HG02840 (cell line): ENCODE results near the gene ZNF66.
"Not testable (repeated sequence)": the region's sequence is repeated elsewhere in the genome, so short reads cannot be mapped to it uniquely, and the experiment has no call there.

Source experiments
- ATAC-seq: cut with Tn5 transposase; IDR thresholded peaks from one replicate; pipeline ENCODE4 v1.9.1; 2021; ENCODE audit warnings: mild to moderate bottlenecking, moderate library complexity, moderate number of reproducible peaks; ENCODE audit not compliant: unreplicated experiment, low FRiP score

Gene ZNF66

DNA sequence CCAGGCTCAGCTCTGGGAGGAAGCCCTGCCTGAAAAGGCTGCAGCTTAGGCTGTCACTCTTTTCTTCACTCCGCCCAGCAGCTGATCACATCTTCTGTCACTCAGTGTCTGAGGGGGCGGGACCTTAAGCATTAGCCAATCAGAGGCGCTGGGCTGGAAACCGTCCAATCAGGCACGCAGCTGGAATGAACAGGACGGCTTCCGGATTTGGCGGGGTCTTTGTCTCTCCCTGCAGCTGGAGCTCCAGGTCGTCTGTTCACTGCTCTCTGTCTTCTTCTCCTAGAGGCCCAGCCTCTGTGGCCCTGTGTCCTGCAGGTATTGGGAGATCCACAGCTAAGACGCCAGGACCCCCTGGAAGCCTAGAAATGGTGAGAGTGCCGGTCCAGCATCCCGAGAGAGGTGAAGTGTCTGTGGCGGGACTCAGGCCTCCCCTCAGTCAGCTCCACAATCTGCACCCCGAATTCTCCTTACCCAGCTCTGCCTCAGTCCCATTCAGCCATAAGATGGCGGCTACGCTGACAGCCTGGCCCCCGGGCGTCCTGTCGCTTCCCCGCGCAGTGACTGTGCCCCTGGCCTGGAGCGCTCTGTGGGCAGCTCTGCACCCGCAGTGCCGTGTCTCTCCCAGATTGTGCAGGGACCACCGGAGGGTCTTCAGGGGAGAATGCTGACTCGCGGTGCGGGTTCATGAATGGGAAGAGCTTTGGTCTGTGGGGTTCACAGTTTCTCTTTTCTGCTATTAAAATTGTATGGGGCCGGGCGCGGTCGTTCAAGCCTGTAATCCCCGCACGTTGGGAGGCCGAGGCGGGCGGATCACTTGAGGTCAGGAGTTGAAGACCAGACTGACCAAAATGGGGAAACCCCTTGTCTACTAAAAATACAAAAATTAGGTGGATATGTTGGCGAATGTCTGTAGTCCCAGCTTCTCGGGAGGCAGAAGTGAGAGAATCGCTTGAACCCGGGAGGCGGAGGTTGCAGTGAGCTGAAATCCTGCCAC, at the start of gene ZNF66:
Gene ZNF66 (plus strand): TSS at position 222 of the 994 bp plus-strand sequence. CDS start 144 bp downstream, at position 366.
- ATAC-seq = peak; percentile 97

DNA sequence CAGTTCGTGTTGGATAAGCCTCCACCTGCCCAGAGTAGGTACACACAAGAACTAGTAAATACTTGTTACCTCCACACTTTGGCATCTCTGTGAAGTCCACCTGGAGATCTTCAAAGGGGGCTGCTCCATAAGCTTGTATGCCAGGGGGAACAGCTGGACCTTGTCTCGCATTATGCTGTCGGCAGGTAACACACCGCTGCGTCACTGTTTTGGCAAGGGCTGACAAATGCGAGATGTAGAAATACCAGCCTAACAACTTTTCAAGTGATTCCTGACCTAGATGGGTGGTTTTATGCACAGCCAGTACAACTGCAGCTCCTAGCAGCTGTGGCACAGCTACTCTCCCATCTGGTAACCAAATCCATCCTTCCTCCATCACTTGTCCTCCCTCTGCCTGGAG, 25.9 kb upstream of the ZNF66 start:
- not testable (repeated sequence) for ATAC-seq

DNA sequence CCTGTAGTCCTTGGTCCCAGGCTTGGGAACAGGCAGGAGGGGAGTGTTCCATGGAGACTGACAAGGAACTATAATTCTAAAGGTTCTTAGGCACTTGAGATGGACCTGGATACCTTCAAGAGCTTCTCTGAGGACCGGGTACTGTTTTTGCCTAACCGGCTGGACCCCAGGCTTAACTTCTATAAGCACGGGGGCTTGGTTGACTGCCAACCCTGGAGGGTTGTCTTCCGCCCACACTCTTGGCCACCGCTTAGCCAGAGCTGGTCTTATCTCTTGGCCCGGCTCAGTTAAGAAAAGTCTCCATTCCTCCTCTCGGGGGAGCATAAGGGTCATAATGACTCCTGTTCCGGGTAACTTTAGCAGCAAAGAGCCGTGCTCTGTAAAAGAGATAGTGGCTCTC, 23.8 kb upstream of the ZNF66 start:
- not testable (repeated sequence) for ATAC-seq

DNA sequence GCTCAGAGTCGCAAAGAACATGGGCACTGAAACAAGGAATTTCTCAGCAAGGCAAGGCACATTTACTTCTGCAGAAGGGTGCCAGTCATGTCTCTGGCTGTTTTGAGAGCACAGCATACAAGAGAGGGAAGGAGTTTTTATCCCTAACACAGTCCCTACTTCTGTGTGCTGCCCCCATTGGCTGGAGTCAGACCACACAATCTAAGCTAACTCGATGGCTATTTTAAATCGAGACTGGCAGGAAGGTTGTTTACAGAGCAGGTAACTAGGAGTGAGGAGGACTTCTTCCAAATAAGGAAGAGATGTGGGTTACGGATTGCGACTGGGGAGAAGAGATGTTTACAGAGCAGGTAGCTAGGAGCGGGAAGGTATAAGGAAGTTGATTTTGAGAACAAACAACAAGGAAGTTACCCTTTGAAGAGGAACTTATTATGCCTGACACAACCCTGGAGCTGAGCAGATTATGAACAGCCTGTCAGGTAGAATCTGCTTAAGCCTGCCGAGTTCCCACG, 6.8 kb upstream of the ZNF66 start:
- not testable (repeated sequence) for ATAC-seq

DNA sequence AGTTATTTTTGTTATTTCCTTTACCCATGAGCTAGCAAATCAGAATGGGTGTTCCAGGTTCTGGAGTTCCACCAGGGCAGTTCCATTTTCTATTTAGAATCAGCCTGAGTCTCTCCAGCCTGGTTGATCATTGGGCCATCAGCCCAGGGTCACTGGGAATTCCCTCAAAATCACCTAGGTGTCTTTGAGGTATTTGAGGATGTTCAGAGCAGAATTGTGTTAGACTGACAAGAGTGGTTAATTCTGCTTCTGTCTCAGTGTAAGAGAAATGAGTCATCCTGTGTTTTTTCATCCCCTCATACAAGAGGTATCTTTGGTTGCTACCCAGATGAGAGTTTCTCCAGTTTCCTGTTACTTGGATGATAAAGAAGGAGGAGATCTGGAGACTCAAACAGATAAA, 11.7 kb downstream of the ZNF66 start:
- ATAC-seq = no peak

DNA sequence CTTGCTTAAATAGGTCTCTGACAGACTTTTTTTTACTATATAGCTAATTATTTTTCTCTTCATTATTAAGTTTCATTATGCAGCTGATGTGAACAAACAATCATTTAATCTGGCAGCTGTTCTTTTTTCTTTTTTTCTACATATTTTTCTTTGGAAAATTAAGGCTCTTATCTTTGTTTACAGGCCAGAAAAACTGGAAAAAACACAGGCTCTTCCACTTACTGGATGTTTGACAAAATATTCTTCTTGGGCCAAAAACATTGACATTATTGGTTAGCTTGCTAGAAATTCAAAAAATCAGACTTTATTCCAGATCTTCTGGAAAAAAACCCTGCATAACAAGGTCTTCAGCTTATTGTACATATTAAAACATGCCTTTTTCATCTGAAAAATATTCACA, 15.7 kb downstream of the ZNF66 start:
- ATAC-seq = no peak

DNA sequence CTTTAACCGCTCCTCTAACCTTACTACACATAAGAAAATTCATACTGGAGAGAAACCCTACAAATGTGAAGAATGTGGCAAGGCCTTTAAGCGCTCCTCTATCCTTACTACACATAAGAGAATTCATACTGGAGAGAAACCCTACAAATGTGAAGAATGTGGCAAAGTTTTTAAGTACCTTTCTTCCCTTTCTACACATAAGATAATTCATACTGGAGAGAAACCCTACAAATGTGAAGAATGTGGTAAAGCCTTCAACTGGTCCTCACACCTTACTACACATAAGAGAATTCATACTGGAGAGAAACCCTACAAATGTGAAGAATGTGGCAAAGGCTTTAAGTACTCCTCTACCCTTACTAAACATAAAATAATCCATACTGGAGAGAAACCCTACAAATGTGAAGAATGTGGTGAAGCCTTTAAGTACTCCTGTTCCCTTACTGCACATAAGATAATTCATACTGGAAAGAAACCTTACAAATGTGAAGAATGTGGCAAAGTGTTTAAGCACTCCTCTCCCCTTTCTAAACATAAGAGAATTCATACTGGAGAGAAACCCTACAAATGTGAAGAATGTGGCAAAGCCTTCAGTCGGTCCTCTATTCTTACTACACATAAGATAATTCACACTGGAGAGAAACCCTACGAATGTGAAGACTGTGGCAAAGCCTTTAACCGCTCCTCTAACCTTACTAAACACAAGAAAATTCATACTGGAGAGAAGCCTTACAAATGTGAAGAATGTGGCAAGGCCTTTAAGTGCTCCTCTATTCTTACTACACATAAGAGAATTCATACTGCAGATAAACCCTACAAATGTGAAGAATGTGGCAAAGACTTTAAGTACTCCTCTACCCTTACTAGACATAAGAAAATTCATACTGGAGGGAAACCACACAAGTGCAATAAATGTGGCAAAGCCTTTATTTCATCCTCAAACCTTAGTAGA, 30.5 kb downstream of the ZNF66 start:
- ATAC-seq = not testable (repeated sequence)

DNA sequence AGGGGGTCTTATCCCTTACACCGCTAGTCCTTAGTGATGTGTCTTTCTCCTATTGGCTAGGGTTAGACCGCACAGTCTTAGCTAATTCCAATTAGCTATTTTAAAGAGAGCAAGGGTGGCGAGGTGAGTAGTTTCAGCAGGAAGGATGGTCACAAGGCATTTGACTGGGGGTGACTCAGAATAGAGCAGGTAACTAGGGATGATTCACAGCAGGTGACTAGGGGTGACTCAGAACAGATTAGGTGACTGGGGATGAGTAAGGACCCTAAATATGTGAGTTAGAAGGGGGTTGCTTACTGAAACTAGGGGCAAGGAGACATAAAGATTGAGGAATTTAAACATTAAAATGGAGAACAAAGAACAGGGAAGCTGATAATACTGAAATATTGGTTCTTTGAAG, 64.3 kb downstream of the ZNF66 start:
- ATAC-seq = no peak
